Fibroblast of peridontal ligament (primary cell): ENCODE data around the gene HSD11B2.
"Not testable (repeated sequence)": the region's sequence is repeated elsewhere in the genome, so short reads cannot be mapped to it uniquely, and the experiment has no call there.

ENCODE experiments used
- DNase-seq: peaks from one replicate; pipeline ENCODE4 v3.0.0-alpha.2; 2010; ENCODE audit errors: extremely low read depth

The HSD11B2 gene

GRCh38 chr16:67415421-67415820 lies 15.5 kb upstream of the HSD11B2 start:
- not testable (repeated sequence) for DNase-seq

- peak; percentile 54 for DNase-seq
Measured at GRCh38 chr16:67415872-67416793, 14.8 kb upstream of the HSD11B2 start, which contains the start of gene ZDHHC1. ZDHHC1 (minus strand) TSS chr16:67416477; CDS start chr16:67407775, 8,702 bp downstream.

- DNase-seq = no peak
Measured at GRCh38 chr16:67417333-67418061, 13.4 kb upstream of the HSD11B2 start.

- DNase-seq = no peak
Measured at GRCh38 chr16:67419502-67419901, 11.4 kb upstream of the HSD11B2 start.

GRCh38 chr16:67419931-67420330 lies 11.0 kb upstream of the HSD11B2 start:
- peak; percentile 49 for DNase-seq

- no peak for DNase-seq
Measured at GRCh38 chr16:67421030-67421429, 9.9 kb upstream of the HSD11B2 start.

GRCh38 chr16:67423015-67423414 lies 7.9 kb upstream of the HSD11B2 start:
- no peak for DNase-seq

GRCh38 chr16:67423611-67424260 lies 7.2 kb upstream of the HSD11B2 start:
- DNase-seq = no peak

- DNase-seq = no peak
Measured at GRCh38 chr16:67424261-67424615, 6.7 kb upstream of the HSD11B2 start.

GRCh38 chr16:67425061-67425460 lies 5.9 kb upstream of the HSD11B2 start:
- peak; percentile 77 for DNase-seq

- no peak for DNase-seq
Measured at GRCh38 chr16:67425580-67425979, 5.3 kb upstream of the HSD11B2 start.

GRCh38 chr16:67426022-67426421 lies 4.9 kb upstream of the HSD11B2 start:
- DNase-seq = no peak

- DNase-seq = peak; percentile 46
Measured at GRCh38 chr16:67426950-67427349, 4.0 kb upstream of the HSD11B2 start.

- DNase-seq = no peak
Measured at GRCh38 chr16:67428146-67428731, 2.7 kb upstream of the HSD11B2 start.

- no peak for DNase-seq
Measured at GRCh38 chr16:67429053-67429798, 1.7 kb upstream of the HSD11B2 start.

GRCh38 chr16:67429799-67430503 lies 970 bp upstream of the HSD11B2 start:
- DNase-seq = no peak

- no peak for DNase-seq
Measured at GRCh38 chr16:67430504-67430976, 381 bp upstream of the HSD11B2 start.

- DNase-seq = no peak
Measured at GRCh38 chr16:67431775-67432505, 1.0 kb downstream of the HSD11B2 start.

GRCh38 chr16:67432506-67432890 lies 1.6 kb downstream of the HSD11B2 start:
- no peak for DNase-seq
